Measurements from ENCODE around the gene FAS.

Gene FAS

GRCh38 chr10:88971221-88972061 is 19.2 kb upstream of the FAS start:
- DNase-seq (ENCODE audit: low spot score), result no peak

DNA sequence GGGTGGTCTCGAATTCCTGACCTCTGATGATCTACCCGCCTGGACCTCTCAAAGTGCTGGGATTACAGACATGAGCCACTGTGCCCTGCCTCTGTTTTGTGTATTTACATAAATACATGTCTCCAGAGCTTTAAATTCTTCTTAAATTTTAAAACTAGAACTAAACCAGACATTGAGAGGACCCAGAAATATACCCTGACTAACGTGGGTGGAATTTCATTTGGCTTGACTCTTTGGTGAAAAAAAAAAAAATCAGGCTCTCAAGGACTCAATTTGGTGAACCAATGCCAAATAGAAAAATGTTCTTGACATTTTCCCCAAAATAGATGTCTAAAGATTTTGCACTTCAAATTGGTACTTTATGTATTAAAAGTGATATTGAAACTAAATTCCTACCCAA is 16.6 kb upstream of the FAS start:
- DNase-seq (ENCODE audit: low spot score), result no peak

DNA sequence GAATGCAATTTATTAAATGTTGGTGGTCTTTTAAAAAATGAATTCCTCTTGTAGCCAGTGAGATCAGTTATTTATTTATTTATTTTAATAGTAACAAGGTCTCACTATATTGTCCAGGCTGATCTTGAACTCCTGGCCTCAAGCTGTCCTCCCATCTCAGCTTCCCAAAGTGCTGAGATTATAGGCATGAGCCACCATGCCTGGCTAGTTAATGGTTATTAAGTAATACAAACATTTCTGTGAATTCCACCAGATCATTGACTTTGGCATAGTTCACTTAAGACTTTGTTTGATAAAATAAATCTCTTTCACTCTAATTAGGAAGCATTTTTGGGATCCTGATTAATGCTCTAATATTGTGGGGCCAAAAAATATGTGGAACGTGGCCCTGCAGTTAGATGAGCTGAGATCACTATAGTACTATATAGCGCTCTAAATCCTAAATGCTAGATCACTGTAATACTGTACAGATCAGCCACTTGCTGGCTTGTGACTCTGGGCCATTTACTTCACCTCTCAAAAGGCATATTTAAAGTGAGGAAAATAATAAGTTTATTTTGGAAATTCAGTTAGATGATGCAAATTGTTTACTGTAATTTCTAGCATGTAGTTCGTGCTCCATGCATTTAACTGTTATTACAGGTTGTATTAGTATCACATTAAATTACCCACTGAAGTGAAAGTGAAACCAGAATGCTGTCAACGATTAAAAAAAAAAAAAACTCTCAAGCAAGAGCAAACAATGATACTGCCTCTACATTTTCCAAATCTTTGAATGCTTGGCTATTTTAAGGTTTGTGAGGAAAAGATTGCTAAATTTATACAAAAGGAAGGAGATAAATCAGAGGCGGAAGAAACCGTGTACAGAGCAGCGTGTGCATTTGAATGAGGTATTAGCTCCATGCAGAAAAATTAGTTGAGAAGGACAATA is 15.9 kb upstream of the FAS start:
- peak; percentile 45 for DNase-seq (ENCODE audit: low spot score)

GRCh38 chr10:88975377-88975720 is 15.2 kb upstream of the FAS start:
- DNase-seq (ENCODE audit: low spot score), result no peak

DNA sequence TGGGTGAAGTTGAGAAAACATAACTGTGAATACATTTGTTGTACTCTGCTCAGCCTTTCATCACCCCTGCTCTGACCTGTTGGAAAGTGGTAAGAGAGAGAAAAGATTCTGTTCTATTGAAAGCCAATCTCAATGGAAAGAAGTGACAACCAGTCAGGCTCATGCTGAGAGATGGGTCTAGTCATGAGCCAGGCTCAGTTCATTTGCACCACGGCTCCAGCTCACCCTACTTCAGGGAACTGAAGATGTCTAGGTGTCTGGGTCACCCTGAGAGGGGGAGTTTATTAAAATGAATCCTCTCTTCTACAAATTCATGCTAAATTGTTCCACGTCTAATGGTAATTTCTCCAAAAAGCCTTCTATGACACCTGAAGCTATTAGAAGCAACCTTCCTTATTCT is 12.1 kb upstream of the FAS start:
- no peak for DNase-seq (ENCODE audit: low spot score)

DNA sequence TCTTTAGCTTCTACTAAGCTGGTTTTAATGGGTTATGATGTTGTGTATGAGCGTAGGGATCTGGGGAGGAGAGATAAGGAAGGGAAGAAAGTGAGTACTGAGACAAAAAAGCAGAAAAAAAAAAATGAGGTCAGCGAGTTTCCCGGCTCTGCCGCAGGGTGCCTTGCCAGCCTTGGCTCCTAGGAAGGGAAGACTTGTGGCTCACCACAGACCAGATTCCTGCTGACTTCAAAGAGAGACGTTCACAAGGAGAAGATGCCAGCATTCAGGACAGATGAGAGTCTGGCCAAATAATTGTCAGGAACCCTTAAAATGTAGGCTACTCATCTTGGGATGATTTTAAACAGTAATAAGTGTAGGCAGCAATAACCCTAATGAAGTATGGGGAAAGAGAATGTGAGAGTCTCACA is 11.4 kb upstream of the FAS start:
- DNase-seq (ENCODE audit: low spot score), result no peak

GRCh38 chr10:88979603-88980002 is 11.0 kb upstream of the FAS start:
- DNase-seq (ENCODE audit: low spot score), result no peak

DNA sequence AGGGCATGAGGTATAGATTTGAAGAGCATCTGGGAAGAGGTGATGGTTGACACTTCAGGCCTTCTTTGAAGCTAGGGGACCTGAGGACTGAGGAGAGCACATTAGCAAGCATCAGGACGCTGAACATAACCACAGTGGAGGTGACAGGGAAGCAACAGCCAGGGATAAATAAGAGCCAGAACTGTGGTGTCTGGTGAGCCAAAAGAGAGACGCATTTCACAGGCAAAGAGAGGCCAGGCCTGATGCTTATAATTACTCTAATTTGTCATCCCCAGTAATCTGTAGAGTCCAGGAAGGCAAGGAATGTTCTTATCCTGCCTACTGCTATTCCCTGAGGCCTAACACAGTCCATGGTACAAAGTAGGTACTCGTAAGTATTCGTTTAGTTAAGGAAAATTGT is 10.4 kb upstream of the FAS start:
- no peak for DNase-seq (ENCODE audit: low spot score)

DNA sequence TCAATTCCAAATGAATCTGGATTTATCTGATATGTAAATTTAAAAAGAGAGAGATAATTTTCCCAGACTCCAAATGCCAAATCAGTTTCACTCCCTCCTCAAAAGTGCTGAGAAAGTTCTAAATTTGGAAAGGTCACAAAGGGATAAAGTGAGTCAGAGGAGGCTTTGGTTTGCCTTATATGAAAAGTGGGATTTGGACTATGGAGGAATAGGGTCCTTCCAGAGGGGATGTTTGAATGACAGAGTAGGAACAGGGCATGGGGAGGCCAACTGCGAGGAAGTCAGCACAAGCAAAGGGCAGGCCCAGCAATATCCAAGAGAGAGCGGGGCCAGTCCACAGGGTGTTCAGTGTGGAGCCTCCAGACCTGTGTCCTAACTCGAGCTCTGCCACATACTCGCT is 9.8 kb upstream of the FAS start:
- no peak for DNase-seq (ENCODE audit: low spot score)

GRCh38 chr10:88981435-88981834 is 9.2 kb upstream of the FAS start:
- no peak for DNase-seq (ENCODE audit: low spot score)

GRCh38 chr10:88982366-88982765 is 8.2 kb upstream of the FAS start:
- no peak for DNase-seq (ENCODE audit: low spot score)

- DNase-seq (ENCODE audit: low spot score), result no peak
Measured at GRCh38 chr10:88983206-88983605, 7.4 kb upstream of the FAS start.

- DNase-seq (ENCODE audit: low spot score), result no peak
Measured at GRCh38 chr10:88983939-88984338, 6.7 kb upstream of the FAS start.

DNA sequence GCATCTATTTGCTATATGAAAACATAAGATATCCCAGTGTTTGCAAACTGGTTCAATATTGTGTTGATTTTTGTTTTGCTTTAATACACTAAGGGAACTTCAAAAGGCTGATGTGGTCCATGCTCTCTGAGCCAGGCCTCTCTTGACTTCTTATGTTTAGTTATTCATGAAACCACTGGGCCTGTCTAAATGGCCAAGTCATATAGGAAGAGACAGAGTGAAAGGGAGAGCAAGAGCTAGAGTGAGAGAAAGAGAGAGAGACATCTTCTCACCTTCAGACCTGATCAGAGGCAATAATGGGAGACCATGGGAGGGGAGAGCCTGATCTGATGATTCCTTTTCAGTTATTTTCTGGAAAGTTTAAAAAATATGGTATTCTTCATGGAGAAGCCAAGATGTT is 6.1 kb upstream of the FAS start:
- no peak for DNase-seq (ENCODE audit: low spot score)

DNA sequence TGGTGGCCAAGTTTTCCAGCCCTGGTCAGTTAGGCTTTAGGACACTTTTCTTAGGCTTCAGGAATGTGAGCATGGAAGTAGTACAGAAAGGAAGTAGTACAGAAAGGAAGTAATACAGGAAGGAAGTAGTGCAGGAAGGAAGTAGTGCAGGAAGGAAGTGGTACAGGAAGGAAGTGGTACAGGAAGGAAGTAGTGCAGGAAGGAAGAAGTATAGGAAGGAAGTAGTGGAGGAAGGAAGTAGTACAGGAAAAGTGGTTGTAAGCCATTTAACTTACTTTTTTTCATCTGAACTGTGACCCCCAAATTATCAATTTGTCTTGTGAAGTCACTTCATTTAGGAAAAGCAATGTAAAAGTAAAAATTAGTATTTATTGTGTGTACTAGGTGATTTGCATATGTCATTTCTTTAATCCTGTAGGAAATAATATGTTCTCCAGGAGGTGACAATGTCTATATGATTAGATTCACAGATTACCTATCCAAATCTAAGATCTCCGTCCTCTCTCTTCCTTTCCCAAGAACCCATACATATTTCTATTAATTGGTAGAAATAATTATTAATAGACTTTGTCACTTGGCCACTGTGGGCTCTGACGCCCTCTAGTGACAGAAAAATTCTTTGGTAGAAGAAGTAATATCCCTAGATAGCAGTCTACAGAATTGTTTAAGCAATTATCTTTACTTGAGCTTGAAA is 3.9 kb upstream of the FAS start:
- peak; percentile 80 for DNase-seq (ENCODE audit: low spot score)

- DNase-seq (ENCODE audit: low spot score), result no peak
Measured at GRCh38 chr10:88987243-88987725, 3.3 kb upstream of the FAS start.

DNA sequence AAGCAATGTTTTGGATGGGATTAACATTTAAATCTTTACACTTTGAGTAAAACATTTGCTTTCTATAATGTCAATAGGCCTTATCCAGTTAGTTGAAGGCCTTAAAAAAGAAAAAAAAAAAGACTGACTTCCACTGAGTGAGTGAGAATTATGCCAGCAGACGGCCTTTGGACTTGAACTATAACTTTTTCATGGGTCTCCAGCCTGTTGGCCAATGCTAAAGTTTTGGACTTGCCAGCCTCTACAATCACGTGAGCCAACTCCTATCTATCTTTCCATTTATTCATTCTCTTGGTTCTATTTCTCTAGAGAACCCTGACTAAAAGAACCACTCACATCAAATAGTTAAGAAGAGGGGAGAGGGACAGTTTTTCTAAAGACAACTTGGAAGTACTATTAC is 2.8 kb upstream of the FAS start:
- DNase-seq (ENCODE audit: low spot score), result no peak

GRCh38 chr10:88989423-88989822 is 1.2 kb upstream of the FAS start:
- DNase-seq (ENCODE audit: low spot score), result no peak

- peak; percentile 21 for DNase-seq (ENCODE audit: low spot score)
Measured at GRCh38 chr10:88989824-88990383, 694 bp upstream of the FAS start.

GRCh38 chr10:88991161-88991898 is 732 bp downstream of the FAS start:
- DNase-seq (ENCODE audit: low spot score), result peak; percentile 78

GRCh38 chr10:88991899-88992320 is 1.3 kb downstream of the FAS start:
- no peak for DNase-seq (ENCODE audit: low spot score)

Data from NAMALWA (cell line).